GM23338 (cell line): ENCODE measurements around the gene SFRP5.

Experiments used
- CREB1 ChIP-seq: fragments of 250-450 bp; sonication (Bioruptor Pico); IDR thresholded peaks from 2 replicates; pipeline ENCODE4 v1.5.0; 2020; ENCODE audit warnings: low read depth, mild to moderate bottlenecking, moderate library complexity
- JUNB ChIP-seq: IDR thresholded peaks from one replicate; pipeline ENCODE4 v1.6.1; 2016; ENCODE audit warnings: antibody characterized with exemption; ENCODE audit not compliant: unreplicated experiment
- REST ChIP-seq: IDR thresholded peaks from one replicate; pipeline ENCODE4 v1.6.1; 2018; ENCODE audit warnings: antibody characterized with exemption; ENCODE audit not compliant: unreplicated experiment
- TF ChIP-seq, protein P1 (sequence below), 2 experiments: fragments of 200-600 bp in 1 of 2; sonication (generic) in 1 of 2; conservative IDR thresholded peaks; 2 replicates each; pipeline versions ENCODE4 v1.5.1 to v1.6.1; 2016 to 2017; ENCODE audit warnings: antibody characterized with exemption in 2 of 2, low read depth in 2 of 2, mild to moderate bottlenecking in 2 of 2, moderate library complexity in 1 of 2

DNA sequence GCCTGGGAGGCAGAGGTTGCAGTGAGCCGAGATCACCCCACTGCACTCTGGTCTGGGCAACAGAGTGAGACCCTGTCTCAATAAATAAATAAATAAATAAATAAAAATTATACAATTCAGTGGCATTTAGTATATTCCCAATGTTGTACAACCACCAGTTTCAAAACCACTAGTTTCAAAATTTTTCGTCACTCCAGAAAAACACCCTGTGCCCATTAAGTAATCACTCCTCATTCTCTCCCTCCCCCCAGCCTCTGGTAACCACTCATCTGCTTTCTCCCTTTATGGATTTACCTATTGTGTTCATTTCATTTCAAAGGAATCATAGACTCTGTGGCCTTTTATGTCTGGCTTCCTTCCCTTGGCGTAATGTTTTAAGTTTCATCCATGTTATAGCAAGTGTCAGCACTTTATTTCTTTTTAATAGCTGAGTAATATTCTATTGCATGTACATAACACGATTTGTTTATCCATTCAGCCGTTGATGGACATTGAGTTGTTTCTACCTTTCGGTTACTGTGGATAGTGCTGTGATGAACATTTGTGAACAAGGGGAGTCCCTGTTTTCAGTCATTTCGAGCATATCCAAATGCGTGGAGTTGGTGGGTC is 48.4 kb upstream of the SFRP5 start:
- no peak for TF ChIP-seq JUNB
- TF ChIP-seq, protein P1, sequence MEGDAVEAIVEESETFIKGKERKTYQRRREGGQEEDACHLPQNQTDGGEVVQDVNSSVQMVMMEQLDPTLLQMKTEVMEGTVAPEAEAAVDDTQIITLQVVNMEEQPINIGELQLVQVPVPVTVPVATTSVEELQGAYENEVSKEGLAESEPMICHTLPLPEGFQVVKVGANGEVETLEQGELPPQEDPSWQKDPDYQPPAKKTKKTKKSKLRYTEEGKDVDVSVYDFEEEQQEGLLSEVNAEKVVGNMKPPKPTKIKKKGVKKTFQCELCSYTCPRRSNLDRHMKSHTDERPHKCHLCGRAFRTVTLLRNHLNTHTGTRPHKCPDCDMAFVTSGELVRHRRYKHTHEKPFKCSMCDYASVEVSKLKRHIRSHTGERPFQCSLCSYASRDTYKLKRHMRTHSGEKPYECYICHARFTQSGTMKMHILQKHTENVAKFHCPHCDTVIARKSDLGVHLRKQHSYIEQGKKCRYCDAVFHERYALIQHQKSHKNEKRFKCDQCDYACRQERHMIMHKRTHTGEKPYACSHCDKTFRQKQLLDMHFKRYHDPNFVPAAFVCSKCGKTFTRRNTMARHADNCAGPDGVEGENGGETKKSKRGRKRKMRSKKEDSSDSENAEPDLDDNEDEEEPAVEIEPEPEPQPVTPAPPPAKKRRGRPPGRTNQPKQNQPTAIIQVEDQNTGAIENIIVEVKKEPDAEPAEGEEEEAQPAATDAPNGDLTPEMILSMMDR (conservative IDR thresholded peaks at IDR 0.05; ENCODE audit: low read depth in 2 of 2), result no peak
- TF ChIP-seq CREB1 (CRISPR knock-in tag), result no peak
- TF ChIP-seq REST, result no peak
